KOPT-K1 (cell line): ENCODE measurements around the gene HCLS1.
"Not testable (repeated sequence)": the region's sequence is repeated elsewhere in the genome, so short reads cannot be mapped to it uniquely, and the experiment has no call there.

Experiments
- H3K27ac ChIP-seq: fragments of 200-600 bp; sonication (generic); 2 replicates; pipeline ENCODE4 v1.5.1; 2016; ENCODE audit warnings: antibody characterized with exemption, mild to moderate bottlenecking, low read depth, low read length; ENCODE audit not compliant: poor library complexity, severe bottlenecking
- H3K36me3 ChIP-seq: fragments of 200-600 bp; sonication (generic); 2 replicates; pipeline ENCODE4 v1.5.1; 2017; ENCODE audit warnings: antibody characterized with exemption, mild to moderate bottlenecking, low read length, moderate library complexity; ENCODE audit not compliant: insufficient read depth
- H3K9me3 ChIP-seq: fragments of 200-600 bp; sonication (generic); 2 replicates; pipeline ENCODE4 v1.5.1; 2017; ENCODE audit warnings: antibody characterized with exemption, low read length, mild to moderate bottlenecking; ENCODE audit not compliant: insufficient read depth, poor library complexity, severe bottlenecking

The HCLS1 gene

DNA sequence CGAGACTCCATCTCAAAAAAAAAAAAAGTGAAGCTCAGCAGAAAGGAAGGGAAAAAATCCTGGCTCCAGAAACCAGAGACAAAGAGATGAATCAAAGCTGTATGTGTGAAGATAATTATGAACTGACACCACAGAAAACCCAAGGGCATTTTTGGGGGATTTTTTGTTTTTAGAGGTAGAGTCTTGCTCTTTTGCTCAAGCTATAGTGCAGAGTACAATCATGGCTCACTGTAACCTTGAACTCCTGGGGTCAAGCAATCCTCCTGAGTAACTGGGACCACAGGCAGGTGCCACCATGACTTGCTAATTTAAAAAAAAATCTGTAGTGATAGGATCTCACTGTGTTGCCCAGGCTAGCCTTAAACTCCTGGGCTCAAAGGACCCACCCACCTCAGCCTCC is 22.8 kb downstream of the HCLS1 start:
- Histone ChIP-seq H3K9me3 (no peaks in the 10 kb centered on the region), H3K27ac (no peak overlapping the region), H3K36me3 (peaks cover 96% of the 10 kb centered on the region)

DNA sequence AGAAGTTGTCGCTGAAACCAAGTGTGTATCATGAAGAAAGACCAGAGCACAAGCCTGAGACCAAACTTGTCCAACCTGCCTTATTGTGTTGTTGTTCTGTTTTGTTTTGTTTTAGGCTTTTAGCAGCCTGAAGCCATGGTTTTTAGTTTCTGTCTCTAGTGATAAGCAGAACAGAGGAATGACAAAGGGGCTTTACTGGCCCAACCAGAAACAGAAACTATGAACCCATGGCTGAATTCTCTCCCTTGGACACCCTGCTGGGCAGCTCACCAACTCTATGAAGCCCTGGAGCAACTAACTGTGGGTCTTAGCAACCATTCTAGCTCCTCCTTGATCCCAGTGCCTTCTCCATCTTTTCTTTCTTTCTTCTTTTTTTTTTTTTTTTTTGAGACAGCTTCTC is 30.3 kb downstream of the HCLS1 start:
- Histone ChIP-seq H3K9me3 (no peaks in the 10 kb centered on the region), H3K27ac (no peak overlapping the region), H3K36me3 (peaks cover 63% of the 10 kb centered on the region)

DNA sequence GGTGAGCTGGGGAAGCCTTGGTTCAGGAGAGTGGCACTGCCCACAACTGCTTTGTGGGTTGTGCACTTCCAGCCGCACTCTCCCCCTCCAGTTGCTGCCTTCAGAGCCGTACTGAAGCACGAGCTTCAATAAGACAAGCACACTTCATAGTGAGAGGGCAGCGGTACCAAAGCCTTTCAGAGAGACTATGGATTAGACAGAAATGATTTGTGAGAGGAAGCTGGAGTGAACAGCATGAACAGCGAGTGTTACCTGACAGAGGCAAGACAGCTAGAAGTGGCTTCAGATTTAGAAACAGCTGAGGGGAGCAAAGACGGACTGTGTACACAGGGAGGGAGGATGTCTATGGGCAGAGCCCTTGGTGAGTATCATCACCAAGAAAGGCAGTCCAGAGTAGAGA is 31.1 kb downstream of the HCLS1 start:
- peaks cover 56% of the 10 kb centered on the region for H3K36me3 ChIP-seq
- H3K27ac ChIP-seq: no peak overlapping the region

DNA sequence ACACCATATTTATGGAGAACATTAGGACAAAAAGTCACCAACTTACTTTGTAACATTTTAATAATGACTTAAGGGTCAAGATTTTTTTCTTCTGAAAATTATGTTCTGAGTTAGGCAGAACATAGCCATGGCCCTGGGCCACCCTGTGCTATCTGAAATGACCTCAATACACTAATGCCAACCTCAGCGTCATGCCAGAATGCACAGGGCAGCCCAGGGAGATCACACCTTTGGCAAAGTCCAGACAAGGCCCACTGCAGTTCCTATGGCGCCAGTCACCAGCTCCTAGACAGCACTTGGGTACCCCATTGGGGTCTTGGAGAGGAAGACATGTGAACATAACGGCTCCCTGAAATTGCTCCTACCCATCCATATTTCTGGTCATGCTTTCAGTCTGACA is 33.1 kb downstream of the HCLS1 start:
- Histone ChIP-seq H3K9me3 (no peaks in the 10 kb centered on the region), H3K27ac (no peak overlapping the region), H3K36me3 (peaks cover 36% of the 10 kb centered on the region)

More for the DNA sequence above, 31.1 kb downstream of the HCLS1 start:
- no peaks in the 10 kb centered on the region for H3K9me3 ChIP-seq

DNA sequence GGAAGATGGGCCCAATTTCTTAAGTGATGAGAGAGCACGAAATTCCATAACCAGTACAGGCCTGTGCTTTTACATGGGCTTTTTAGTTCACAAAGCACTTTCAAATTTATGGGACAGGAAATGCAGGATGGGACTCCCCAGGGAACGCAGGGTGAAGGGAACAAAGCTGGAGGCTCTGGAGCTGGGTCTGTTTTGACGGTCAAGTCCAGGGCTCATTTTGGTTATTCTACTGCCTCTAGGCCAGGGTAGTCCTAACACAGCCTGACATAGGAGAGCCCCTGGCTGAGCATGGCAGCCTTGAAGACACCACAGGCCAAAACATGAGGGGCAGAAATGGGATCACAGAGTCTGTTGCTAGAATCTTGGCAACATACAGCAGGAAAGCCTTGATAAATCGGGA is 33.5 kb downstream of the HCLS1 start:
- Histone ChIP-seq H3K27ac (no peak overlapping the region), H3K9me3 (no peaks in the 10 kb centered on the region), H3K36me3 (peaks cover 32% of the 10 kb centered on the region)

DNA sequence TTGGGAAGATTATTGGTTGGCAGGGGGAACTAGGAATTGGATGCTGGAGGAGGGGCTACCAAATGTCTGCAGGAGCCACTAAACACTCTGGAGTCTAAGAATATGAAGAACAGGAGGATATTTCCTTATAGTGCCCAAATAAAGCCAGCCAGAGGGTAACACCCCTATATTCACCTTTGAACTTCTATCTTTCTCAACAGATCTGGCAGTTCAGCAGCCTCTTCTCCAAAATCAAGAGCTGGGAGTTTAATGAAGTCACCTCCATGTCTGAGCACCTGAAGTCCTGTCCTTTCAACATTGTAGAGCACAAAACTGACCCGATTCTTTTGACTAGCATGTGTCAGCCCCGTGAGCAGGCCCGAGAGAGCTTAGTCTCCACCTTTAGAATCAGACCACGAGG is 34.2 kb downstream of the HCLS1 start:
- Histone ChIP-seq H3K36me3 (peaks cover 25% of the 10 kb centered on the region), H3K27ac (no peak overlapping the region), H3K9me3 (no peaks in the 10 kb centered on the region)

DNA sequence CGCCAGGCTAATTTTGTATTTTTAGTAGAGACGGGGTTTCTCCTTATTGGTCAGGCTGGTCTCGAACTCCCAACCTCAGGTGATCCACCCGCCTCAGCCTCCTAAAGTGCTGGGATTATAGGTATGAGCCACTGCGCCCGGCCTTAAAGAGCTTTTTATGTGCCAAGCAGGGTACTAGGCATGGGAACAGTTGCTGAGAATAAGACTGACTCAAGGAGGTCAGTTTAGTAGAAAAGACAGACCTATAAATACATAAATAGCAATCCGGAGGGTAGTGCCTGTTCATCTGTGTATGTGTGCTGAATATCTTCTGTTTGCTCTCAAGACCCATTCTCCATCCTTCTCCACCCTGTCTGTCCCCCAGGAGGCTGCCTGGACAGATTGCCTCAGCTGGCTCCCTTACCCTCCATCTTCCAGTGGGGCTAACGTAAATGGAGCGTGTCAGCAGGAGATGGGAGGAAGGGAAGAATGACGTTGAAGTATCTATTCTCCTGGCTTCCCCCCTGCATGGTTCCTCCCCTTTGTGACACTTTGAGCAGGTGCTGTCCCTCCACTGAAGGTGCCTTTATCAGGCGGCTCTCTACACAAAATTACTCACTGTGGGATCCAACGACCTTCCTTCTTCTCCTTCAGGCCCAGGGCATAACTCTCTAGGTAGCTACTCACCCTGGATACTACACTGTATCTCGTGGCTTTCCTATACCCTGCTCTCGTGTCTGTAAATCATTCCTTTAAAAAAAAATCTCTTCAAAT is 36.4 kb downstream of the HCLS1 start:
- 0 out of 2 replicates have a peak, but pooled peaks cover 4% of the 10 kb centered on the region for H3K36me3 ChIP-seq
- no peaks in the 10 kb centered on the region for H3K9me3 ChIP-seq
- no peak overlapping the region for H3K27ac ChIP-seq

DNA sequence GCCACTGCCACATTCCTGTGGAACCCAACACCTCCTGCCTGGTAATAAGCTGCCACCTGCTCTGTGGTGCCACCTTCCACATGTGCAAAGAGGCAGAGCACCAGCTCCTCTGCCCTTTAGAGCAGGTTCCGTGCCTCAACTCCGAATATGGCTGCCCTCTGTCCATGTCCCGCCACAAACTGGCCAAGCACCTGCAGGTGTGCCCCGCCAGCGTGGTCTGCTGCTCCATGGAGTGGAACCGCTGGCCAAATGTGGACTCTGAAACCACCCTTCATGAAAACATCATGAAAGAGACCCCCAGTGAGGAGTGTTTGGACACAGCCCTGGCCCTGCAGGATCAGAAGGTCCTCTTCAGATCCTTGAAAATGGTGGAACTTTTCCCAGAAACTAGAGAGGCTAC is 39.2 kb downstream of the HCLS1 start:
- Histone ChIP-seq H3K27ac (no peak overlapping the region), H3K9me3 (no peaks in the 10 kb centered on the region), H3K36me3 (no peaks in the 10 kb centered on the region)

DNA sequence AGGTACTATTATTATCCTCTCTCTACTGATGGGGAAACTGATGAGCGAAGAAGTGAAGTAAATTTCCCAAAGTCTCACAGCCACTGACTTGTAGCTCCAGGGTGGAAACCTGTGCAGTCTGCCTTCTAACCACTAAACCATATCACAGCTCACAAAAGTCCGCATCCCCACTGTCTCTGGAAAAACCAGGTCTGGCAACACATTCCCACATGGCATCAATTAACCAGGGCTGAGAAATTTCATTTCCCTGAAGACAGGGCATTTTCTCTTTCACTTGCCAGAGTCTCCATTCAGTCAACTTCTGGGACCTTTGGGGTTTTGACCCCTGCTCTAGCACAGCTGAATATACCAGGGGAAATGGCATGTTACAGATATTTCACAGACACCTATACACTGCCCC is 41.0 kb downstream of the HCLS1 start:
- Histone ChIP-seq H3K27ac (no peak overlapping the region), H3K9me3 (no peaks in the 10 kb centered on the region), H3K36me3 (no peaks in the 10 kb centered on the region)

DNA sequence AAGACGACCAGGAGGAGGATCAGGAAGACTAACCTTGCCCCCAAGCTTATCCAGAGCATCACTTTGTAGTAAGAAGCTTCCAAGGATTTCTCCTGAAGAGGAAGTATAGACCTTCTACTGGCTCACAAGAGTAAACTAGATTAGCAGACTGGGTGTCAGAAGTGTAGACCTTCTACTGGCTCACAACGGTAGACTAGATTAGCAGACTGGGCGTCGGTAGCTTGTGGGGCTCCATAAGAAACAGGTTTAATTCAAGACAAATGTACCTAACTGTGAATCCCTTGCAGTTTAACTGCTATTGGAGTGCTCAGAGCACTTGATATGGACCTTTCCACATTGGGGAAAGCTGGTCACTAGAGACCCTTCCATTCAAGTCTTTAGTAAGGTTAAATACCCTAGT is 54.6 kb downstream of the HCLS1 start:
- Histone ChIP-seq H3K9me3 (no peaks in the 10 kb centered on the region), H3K36me3 (no peaks in the 10 kb centered on the region), H3K27ac (no peak overlapping the region)

DNA sequence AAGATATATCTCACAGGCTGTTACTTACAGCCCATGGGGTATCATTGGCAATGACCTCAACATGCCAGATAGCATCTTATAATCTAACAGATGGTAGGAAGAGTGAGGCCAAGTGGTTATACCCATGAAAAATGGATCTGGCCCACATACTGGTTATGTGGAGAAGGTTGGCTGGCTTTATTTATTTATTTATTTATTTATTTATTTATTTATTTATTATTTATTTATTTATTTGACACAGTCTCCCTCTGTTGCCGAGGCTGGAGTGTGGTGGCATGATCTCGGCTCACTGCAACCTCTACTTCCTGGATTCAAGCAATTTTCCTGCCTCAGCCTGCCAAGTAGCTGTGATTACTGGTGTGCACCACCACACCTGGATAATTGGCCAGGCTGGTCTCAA is 55.9 kb downstream of the HCLS1 start:
- H3K36me3 ChIP-seq: no peaks in the 10 kb centered on the region
- no peak overlapping the region for H3K27ac ChIP-seq
- no peaks in the 10 kb centered on the region for H3K9me3 ChIP-seq

DNA sequence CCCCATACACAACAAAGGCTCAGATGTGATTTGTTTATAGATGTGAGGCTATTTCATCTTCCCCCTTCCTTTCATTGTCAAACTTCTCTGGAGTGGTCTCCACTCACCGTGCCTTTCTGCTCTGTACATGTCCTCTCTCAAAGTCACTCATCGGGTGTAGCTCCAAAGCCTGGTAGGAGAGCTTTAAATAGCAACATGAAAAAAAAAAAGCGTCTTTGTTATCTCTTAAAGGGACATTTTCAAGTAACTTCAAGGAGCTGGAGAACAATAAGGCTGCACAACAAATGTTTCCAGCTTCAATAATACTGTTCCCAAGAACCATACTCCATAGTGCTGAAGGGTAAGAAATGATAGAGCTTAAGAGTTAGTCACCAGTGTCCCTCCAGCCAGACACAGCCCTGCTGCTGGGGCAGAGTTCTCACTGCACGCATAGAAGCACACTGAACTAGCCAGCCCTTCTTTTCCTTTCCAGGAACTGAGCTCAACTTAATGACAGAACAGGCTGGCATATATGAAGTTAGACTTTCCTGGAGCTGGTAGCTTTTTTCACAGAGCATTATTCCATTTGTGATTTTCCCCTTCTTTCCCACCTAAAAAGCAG is 59.4 kb downstream of the HCLS1 start:
- Histone ChIP-seq H3K27ac (no peak overlapping the region), H3K9me3 (no peaks in the 10 kb centered on the region)

DNA sequence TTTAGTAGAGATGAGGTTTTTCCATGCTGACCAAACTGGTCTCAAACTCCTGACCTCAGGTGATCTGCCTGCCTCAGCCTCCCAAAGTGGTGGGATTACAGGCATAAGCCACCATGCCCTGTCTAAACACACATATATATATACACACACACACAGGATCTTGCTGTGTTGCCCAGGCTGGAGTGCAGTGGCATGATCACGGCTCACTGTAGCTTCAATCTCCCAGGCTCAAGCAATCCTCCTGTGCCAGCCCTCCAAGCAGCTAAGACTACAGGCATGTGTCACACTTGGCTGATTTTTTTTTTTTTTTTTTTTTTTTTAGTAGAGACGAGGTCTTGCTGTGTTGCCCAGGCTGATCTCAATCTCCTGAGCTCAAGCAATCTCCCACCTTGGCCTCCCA is 60.8 kb downstream of the HCLS1 start:
- H3K9me3 ChIP-seq, H3K27ac ChIP-seq, H3K36me3 ChIP-seq: not testable (repeated sequence)

More for the DNA sequence above, 59.4 kb downstream of the HCLS1 start:
- no peaks in the 10 kb centered on the region for H3K36me3 ChIP-seq

DNA sequence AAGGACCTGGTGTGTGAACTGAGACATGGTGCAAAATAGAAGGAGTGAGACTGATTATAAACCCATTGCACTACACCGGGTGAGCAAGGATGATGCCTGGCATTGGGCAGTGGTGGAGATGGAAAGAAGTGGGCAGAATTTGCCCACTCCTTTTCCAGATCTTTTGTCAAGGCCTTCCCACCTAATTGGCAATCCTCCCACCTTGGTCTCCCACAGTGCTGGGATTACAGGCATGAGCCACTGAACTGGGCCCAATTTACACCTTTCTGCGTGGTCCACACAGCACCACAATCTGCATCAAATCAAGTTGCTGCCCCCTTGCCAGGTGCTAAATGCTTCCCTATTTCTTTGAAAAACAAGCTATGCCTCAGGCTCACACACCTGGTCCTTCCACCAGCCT is 62.1 kb downstream of the HCLS1 start:
- Histone ChIP-seq H3K36me3 (no peaks in the 10 kb centered on the region), H3K9me3 (no peaks in the 10 kb centered on the region), H3K27ac (no peak overlapping the region)

DNA sequence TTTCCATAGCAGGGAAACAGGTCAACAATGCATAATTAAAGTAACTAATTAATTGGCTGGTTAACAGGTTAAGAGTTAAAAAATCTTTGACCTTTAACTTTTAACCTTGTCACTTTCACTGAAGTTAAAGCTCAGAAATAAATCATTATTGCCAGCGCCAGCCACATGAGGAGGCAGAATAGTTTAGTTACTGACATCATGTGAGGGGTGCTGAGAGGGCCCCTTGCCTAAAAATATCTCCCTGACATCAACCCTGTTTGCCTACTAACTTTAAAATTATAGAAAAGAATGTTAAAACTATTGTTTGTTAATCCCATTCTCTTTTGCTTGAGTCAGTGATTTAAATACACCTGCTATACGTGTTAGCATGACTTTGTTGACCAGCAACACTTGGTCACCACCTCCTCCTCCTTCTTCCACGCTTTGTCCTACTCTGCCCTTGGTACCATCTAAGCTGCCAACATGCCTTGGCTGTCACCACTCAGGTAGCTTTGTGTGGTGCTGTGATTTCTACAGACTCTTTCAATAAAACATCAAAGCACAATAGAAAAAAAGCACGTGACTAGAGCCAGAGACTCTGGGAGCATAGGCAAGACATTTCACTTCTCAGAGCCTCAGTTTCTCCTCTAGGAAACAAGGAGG is 64.8 kb downstream of the HCLS1 start:
- H3K27ac ChIP-seq: no peak overlapping the region
- no peaks in the 10 kb centered on the region for H3K9me3 ChIP-seq
- H3K36me3 ChIP-seq: no peaks in the 10 kb centered on the region

DNA sequence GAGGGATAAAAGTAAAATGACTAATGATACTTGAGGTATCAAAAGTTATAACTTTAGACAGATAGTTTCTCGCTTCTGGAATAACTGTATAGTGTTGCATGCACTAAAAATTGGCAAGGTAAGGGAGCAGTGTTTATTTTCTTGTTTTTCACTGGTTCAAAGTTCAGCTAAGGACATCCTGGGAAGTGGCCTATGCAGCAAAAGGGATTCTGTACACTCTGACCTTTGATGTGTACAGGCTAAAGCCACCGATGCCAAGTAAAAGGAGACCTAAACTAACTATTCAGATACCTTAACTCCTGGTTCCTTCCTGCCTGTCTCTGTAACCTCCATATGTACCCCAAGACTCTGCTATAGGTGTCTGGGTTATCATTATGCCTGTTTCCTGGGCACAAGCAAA is 65.9 kb downstream of the HCLS1 start:
- no peaks in the 10 kb centered on the region for H3K36me3 ChIP-seq
- H3K27ac ChIP-seq: no peak overlapping the region
- H3K9me3 ChIP-seq: no peaks in the 10 kb centered on the region
